ENCODE measurements around the gene P2RY6. TPM values are rescaled to one million over a fixed set of nuclear protein-coding genes. Genes with fewer than 3 reads are reported as not detected.

Gene P2RY6
- total RNA-seq, 1 donor from 2014 or later, result 3.7 TPM

GRCh38 chr11:73233211-73233610 is 38.9 kb upstream of the P2RY6 start:
- no peak for DNase-seq (ENCODE audit: low read depth)
- no peak for TF ChIP-seq CTCF (conservative IDR thresholded peaks at IDR 0.05; ENCODE audit: low read depth, low read length)
- H3K4me3 ChIP-seq (ENCODE audit: low read depth, low read length), result no peak overlapping the region

DNA sequence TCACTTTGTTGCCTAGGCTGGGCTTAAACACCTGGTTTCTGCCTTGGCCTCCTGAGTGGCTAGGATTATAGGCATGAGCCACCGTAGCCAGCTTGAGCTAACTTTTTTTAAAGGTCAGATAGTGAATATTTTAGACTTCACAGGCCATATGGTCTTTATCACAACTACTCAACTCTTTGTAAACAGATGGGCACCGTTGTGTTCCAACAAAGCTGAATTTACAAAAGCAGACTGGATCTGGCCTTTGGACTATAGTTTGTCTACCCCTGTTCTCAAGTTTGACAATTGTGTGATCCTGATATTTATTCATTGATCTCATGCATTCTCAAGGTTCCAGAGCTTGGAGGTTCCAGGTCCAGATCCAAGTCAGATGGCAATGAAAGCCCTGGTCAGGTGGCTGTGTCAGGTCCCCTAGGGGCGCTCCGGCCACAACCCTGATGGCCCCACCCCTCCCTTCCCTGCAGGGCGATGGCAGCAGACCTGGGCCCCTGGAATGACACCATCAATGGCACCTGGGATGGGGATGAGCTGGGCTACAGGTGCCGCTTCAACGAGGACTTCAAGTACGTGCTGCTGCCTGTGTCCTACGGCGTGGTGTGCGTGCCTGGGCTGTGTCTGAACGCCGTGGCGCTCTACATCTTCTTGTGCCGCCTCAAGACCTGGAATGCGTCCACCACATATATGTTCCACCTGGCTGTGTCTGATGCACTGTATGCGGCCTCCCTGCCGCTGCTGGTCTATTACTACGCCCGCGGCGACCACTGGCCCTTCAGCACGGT is 38.3 kb upstream of the P2RY6 start:
- no peak overlapping the region for H3K4me3 ChIP-seq (ENCODE audit: low read depth, low read length)
- no peak for TF ChIP-seq CTCF (conservative IDR thresholded peaks at IDR 0.05; ENCODE audit: low read depth, low read length)

DNA sequence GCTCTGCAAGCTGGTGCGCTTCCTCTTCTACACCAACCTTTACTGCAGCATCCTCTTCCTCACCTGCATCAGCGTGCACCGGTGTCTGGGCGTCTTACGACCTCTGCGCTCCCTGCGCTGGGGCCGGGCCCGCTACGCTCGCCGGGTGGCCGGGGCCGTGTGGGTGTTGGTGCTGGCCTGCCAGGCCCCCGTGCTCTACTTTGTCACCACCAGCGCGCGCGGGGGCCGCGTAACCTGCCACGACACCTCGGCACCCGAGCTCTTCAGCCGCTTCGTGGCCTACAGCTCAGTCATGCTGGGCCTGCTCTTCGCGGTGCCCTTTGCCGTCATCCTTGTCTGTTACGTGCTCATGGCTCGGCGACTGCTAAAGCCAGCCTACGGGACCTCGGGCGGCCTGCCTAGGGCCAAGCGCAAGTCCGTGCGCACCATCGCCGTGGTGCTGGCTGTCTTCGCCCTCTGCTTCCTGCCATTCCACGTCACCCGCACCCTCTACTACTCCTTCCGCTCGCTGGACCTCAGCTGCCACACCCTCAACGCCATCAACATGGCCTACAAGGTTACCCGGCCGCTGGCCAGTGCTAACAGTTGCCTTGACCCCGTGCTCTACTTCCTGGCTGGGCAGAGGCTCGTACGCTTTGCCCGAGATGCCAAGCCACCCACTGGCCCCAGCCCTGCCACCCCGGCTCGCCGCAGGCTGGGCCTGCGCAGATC is 37.5 kb upstream of the P2RY6 start:
- no peak for TF ChIP-seq CTCF (conservative IDR thresholded peaks at IDR 0.05; ENCODE audit: low read depth, low read length)
- H3K4me3 ChIP-seq (ENCODE audit: low read depth, low read length), result no peak overlapping the region
- no peak for DNase-seq (ENCODE audit: low read depth)

More for the DNA sequence above, 38.3 kb upstream of the P2RY6 start:
- no peak for DNase-seq (ENCODE audit: low read depth)

- H3K4me3 ChIP-seq (ENCODE audit: low read depth, low read length), result no peak overlapping the region
- DNase-seq (ENCODE audit: low read depth), result no peak
- no peak for TF ChIP-seq CTCF (conservative IDR thresholded peaks at IDR 0.05; ENCODE audit: low read depth, low read length)
These were observed 36.8 kb upstream of the P2RY6 start for GRCh38 chr11:73235236-73235786.

DNA sequence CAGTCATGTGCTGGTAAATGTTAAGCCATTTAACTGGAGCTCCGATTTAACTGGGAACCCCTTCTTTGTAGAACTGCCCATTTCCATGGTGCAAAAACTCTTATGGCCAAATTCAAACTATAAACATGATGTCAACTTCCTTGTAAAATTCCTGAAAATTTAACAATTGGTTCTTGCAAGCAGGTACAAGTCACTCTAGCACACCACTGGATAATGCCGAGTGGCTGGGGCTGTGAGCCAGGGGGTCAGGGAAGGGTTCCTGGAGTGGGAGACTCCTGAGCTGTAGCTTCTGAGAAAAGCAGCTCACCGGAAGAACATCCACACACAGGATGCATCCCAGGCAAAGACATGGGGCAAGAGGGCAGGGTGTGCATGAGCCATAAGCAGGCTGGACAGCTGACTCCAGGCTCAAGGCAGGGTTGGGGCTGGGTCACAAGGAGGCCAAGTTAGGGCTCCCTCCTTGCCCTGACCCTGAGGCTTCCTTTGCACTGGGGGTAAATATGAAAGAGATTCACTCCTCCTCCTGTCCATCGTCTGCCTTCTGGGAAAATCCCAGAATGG is 35.9 kb upstream of the P2RY6 start:
- no peak overlapping the region for H3K4me3 ChIP-seq (ENCODE audit: low read depth, low read length)
- no peak for DNase-seq (ENCODE audit: low read depth)
- TF ChIP-seq CTCF (conservative IDR thresholded peaks at IDR 0.05; ENCODE audit: low read depth, low read length), result no peak

GRCh38 chr11:73236854-73237253 is 35.3 kb upstream of the P2RY6 start:
- no peak for DNase-seq (ENCODE audit: low read depth)
- no peak overlapping the region for H3K4me3 ChIP-seq (ENCODE audit: low read depth, low read length)
- peak; percentile 89 for TF ChIP-seq CTCF (conservative IDR thresholded peaks at IDR 0.05; ENCODE audit: low read depth, low read length)

Data from epithelial cell of proximal tubule (primary cell).